A549 (cell line): ENCODE measurements around the gene TPRKB. TPM values are rescaled to one million over a fixed set of nuclear protein-coding genes. Genes with fewer than 3 reads are reported as not detected.

ENCODE experiments used
- ATAC-seq, 2 experiments: fragments of 200-7000 bp in 1 of 2; fragments of >200 bp in 1 of 2; cut with Nextera tagmentation in 1 of 2; cut with Tn5 transposase in 1 of 2; 3 replicates each; pipeline versions ENCODE4 v1.8.0 to v1.9.1; 2018 to 2020; ENCODE audit warnings: mild to moderate bottlenecking in 1 of 2, moderate library complexity in 1 of 2
- CTCF ChIA-PET: fragments of 300-600 bp; sonication (Branson Sonifier 250); formaldehyde crosslinking; extraction: SDS; loops from one replicate; lab custom pipeline; 2021; ENCODE audit warnings: antibody characterized with exemption, inconsistent platforms; lab: Yijun Ruan, JAX
- POLR2A ChIA-PET: fragments of 350-600 bp; formaldehyde crosslinking; extraction: SDS; loops from one replicate; lab custom pipeline; 2021; ENCODE audit warnings: antibody characterized with exemption, inconsistent platforms; lab: Yijun Ruan, JAX
- DNase-seq, 2 experiments: peaks; one replicate each; pipeline versions ENCODE4 v3.0.0 to v3.0.0-alpha.2; 2011 to 2016; ENCODE audit warnings: low read depth in 1 of 2, low spot score in 1 of 2
- FAIRE-seq: peaks from 2 replicates; lab custom pipeline; 2011; peaks lifted over from hg19 to GRCh38; lab: Jason Lieb, UNC
- H3K27ac ChIP-seq, 2 experiments: fragments of >200 bp; sonication (Bioruptor Twin); formaldehyde crosslinking; 3 replicates each; pipeline ENCODE4 v1.5.1; 2016 to 2017
- H3K4me1 ChIP-seq: fragments of >200 bp; sonication (Bioruptor Twin); formaldehyde crosslinking; 3 replicates; pipeline ENCODE4 v1.6.1; 2016
- H3K4me2 ChIP-seq: fragments of >200 bp; sonication (Bioruptor Twin); formaldehyde crosslinking; 3 replicates; pipeline ENCODE4 v1.6.1; 2016
- H3K4me3 ChIP-seq: fragments of >200 bp; sonication (Bioruptor Twin); formaldehyde crosslinking; 3 replicates; pipeline ENCODE4 v1.5.1; 2016
- H3K9me3 ChIP-seq: fragments of >200 bp; sonication (Bioruptor Twin); formaldehyde crosslinking; 3 replicates; pipeline ENCODE4 v1.6.1; 2016
- CBX8 ChIP-seq: fragments of 200-600 bp; sonication (generic); IDR thresholded peaks from 2 replicates; pipeline ENCODE4 v1.6.1; 2016
- CEBPB ChIP-seq, 2 experiments: fragments of >200 bp in 1 of 2; sonication (Bioruptor Twin) in 1 of 2; formaldehyde crosslinking in 1 of 2; IDR thresholded peaks; 2 replicates each; pipeline ENCODE4 v1.6.1; 2012 to 2016
- CTCF ChIP-seq: fragments of >200 bp; sonication (Bioruptor Twin); formaldehyde crosslinking; IDR thresholded peaks from 3 replicates; pipeline ENCODE4 v1.5.1; 2016
- EHF ChIP-seq: fragments of 250-450 bp; sonication (Bioruptor Pico); IDR thresholded peaks from 2 replicates; pipeline ENCODE4 v1.5.0; 2020; ENCODE audit warnings: mild to moderate bottlenecking
- ELK1 ChIP-seq: fragments of 150-350 bp; IDR thresholded peaks from 2 replicates; pipeline ENCODE4 v1.6.1; 2014; ENCODE audit warnings: low read depth, mild to moderate bottlenecking, low read length
- EP300 ChIP-seq, 2 experiments: fragments of >200 bp; sonication (Bioruptor Twin); formaldehyde crosslinking; IDR thresholded peaks; 2 replicates in 1 of 2; 3 replicates in 1 of 2; pipeline ENCODE4 v1.6.1; 2016 to 2017
- ESRRA ChIP-seq: fragments of 150-350 bp; IDR thresholded peaks from 2 replicates; pipeline ENCODE4 v1.6.1; 2014; ENCODE audit warnings: mild to moderate bottlenecking, low read length, borderline replicate concordance
- FOSL2 ChIP-seq, 2 experiments: fragments of 450-650 bp in 1 of 2; fragments of >200 bp in 1 of 2; sonication (Bioruptor Twin) in 1 of 2; formaldehyde crosslinking; IDR thresholded peaks; 2 replicates each; pipeline versions ENCODE4 v1.5.0 to v1.6.1; 2016 to 2020; ENCODE audit warnings: mild to moderate bottlenecking in 1 of 2, moderate library complexity in 1 of 2
- HEYL ChIP-seq: fragments of 250-450 bp; sonication (Bioruptor Pico); IDR thresholded peaks from 2 replicates; pipeline ENCODE4 v1.8.0; 2021; ENCODE audit warnings: mild to moderate bottlenecking, moderate library complexity
- HMGXB4 ChIP-seq: fragments of 250-450 bp; sonication (Bioruptor Pico); IDR thresholded peaks from 2 replicates; pipeline ENCODE4 v1.5.0; 2021; ENCODE audit warnings: mild to moderate bottlenecking, moderate library complexity, borderline replicate concordance
- HOXA7 ChIP-seq: fragments of 250-450 bp; sonication (Bioruptor Pico); IDR thresholded peaks from 2 replicates; pipeline ENCODE4 v1.5.0; 2020; ENCODE audit warnings: mild to moderate bottlenecking, moderate library complexity
- HOXB5 ChIP-seq: fragments of 250-450 bp; sonication (Bioruptor Pico); IDR thresholded peaks from 2 replicates; pipeline ENCODE4 v1.5.0; 2020; ENCODE audit warnings: mild to moderate bottlenecking, moderate library complexity
- MAFK ChIP-seq: fragments of 450-650 bp; IDR thresholded peaks from 2 replicates; pipeline ENCODE4 v1.6.1; 2014; ENCODE audit not compliant: partially characterized antibody
- NFE2L2 ChIP-seq: fragments of 150-350 bp; conservative IDR thresholded peaks from 2 replicates; pipeline ENCODE4 v1.6.1; 2014; ENCODE audit warnings: low read length
- POLR2AphosphoS2 ChIP-seq: conservative IDR thresholded peaks from 2 replicates; pipeline ENCODE4 v1.6.1; 2012; ENCODE audit warnings: low read length, improper control_type of control experiment, inconsistent platforms
- RAD21 ChIP-seq, 2 experiments: fragments of >200 bp in 1 of 2; sonication (Bioruptor Twin) in 1 of 2; formaldehyde crosslinking in 1 of 2; IDR thresholded peaks in 1 of 2; conservative IDR thresholded peaks in 1 of 2; 2 replicates in 1 of 2; 3 replicates in 1 of 2; pipeline ENCODE4 v1.6.1; 2012 to 2018; ENCODE audit warnings: inconsistent platforms in 1 of 2
- REST ChIP-seq: fragments of 200-600 bp; sonication (generic); IDR thresholded peaks from 2 replicates; pipeline ENCODE4 v1.6.1; 2016; ENCODE audit warnings: antibody characterized with exemption, mild to moderate bottlenecking, moderate library complexity
- SMC3 ChIP-seq: fragments of >200 bp; sonication (Bioruptor Twin); formaldehyde crosslinking; IDR thresholded peaks from 3 replicates; pipeline ENCODE4 v1.6.1; 2018; ENCODE audit warnings: inconsistent platforms
- ZNF302 ChIP-seq: fragments of 250-450 bp; sonication (Bioruptor Pico); IDR thresholded peaks from 2 replicates; pipeline ENCODE4 v1.9.0; 2021; ENCODE audit warnings: inconsistent platforms, mild to moderate bottlenecking, moderate library complexity
- WGBS: methylation state at CpG from one replicate; pipeline ENCODE4 v1.1.6; 2017; ENCODE audit errors: missing lambda C conversion rate; 5-methylcytosine and 5-hydroxymethylcytosine counted together
- polyA plus RNA-seq, 4 experiments: library from polyadenylated mRNA; depleted of rRNA in 3 of 4; stranded (reverse); fragments of >200 nt; fragmentation: RNase III in 1 of 4; extraction: RNeasy Plus Mini Kit Qiagen cat#74134 plus additional on column Dnase treatment in 1 of 4; gene quantifications; 2 replicates in 3 of 4; 3 replicates in 1 of 4; pipeline ENCODE4 v1.2.3, GENCODE V29; 2011 to 2017

TPRKB gene
- polyA plus RNA-seq, 2 of the 4 experiments (the other 2 are of a cell fraction): 115 to 144 TPM

- TF ChIP-seq CTCF: no peak
- TF ChIP-seq REST: no peak
- no peak for TF ChIP-seq ELK1
- TF ChIP-seq HOXB5: no peak
- TF ChIP-seq ZNF302 (CRISPR knock-in tag): no peak
- TF ChIP-seq POLR2AphosphoS2: no peak
Measured at GRCh38 chr2:73740767-73741166, 3.6 kb upstream of the TPRKB start (continued).

- ChIA-PET POLR2A (no interaction called here), CTCF (no interaction called here)
- H3K4me2 ChIP-seq: no peak overlapping the region
Measured at GRCh38 chr2:73739101-73739500, 2.0 kb upstream of the TPRKB start.

More at GRCh38 chr2:73739101-73739500, 2.0 kb upstream of the TPRKB start:
- Histone ChIP-seq H3K4me3 (no peak overlapping the region), H3K4me1 (peaks cover 12% of the 10 kb centered on the region), H3K27ac (no peak overlapping the region), H3K9me3 (peaks cover 9% of the 10 kb centered on the region; the same call in 1 of the 3 replicates)
- DNase-seq: no peak
- no peak for TF ChIP-seq CEBPB (IDR thresholded peaks at IDR 0.05)
- no peak for TF ChIP-seq RAD21 (conservative IDR thresholded peaks at IDR 0.05 in 1 of 2, IDR thresholded peaks at IDR 0.05 in 1 of 2)
- no peak for TF ChIP-seq SMC3
- no peak for TF ChIP-seq EHF (CRISPR knock-in tag)
- TF ChIP-seq HOXA7 (CRISPR knock-in tag): no peak
- TF ChIP-seq MAFK: no peak
- no peak for TF ChIP-seq NFE2L2
- TF ChIP-seq HEYL (CRISPR knock-in tag): no peak
- TF ChIP-seq EP300 (IDR thresholded peaks at IDR 0.05): no peak
- TF ChIP-seq REST: no peak
- TF ChIP-seq FOSL2 (IDR thresholded peaks at IDR 0.05): no peak
- no peak for TF ChIP-seq FOSL2 (CRISPR knock-in tag; IDR thresholded peaks at IDR 0.05)
- TF ChIP-seq CTCF: no peak
- TF ChIP-seq CBX8: no peak
- no peak for TF ChIP-seq ESRRA
- no peak for TF ChIP-seq HMGXB4 (CRISPR knock-in tag)
- no peak for ATAC-seq
- 88% methylated on average over 3 of the region's 3 CpGs for WGBS
- no peak for FAIRE-seq
